ENCODE data around the gene CYLD.

GRCh38 chr16:50712560-50712898 lies 29.4 kb upstream of the CYLD start:
- TF ChIP-seq POLR2AphosphoS5 (IDR thresholded peaks at IDR 0.05) (no peak), CTCF (IDR thresholded peaks at IDR 0.05; ENCODE audit: poor library complexity, severe bottlenecking) (no peak), EP300 (conservative IDR thresholded peaks at IDR 0.05; ENCODE audit: poor library complexity, severe bottlenecking) (no peak), RAD21 (conservative IDR thresholded peaks at IDR 0.05) (no peak), EZH2 (IDR thresholded peaks at IDR 0.05; ENCODE audit: borderline replicate concordance, insufficient read depth, low read length, poor library complexity, severe bottlenecking) (no peak), TAF1 (IDR thresholded peaks at IDR 0.05; ENCODE audit: low read depth) (no peak), SMC3 (conservative IDR thresholded peaks at IDR 0.05; ENCODE audit: poor library complexity) (no peak), REST (IDR thresholded peaks at IDR 0.05; ENCODE audit: borderline replicate concordance) (no peak)

All from neural cell (in vitro differentiated cells).